GM10266 (cell line): ENCODE data around the gene BICC1.

ENCODE experiments used
- DNase-seq: peaks from one replicate; pipeline ENCODE4 v3.0.0; 2012; ENCODE audit errors: extremely low spot score
- TF ChIP-seq, protein P1 (sequence below): IDR thresholded peaks from 2 replicates; pipeline ENCODE4 v1.5.1; 2012; ENCODE audit warnings: mild to moderate bottlenecking, low read depth; ENCODE audit not compliant: control insufficient read depth, insufficient read depth; ENCODE audit errors: missing control alignments

The BICC1 gene

DNA sequence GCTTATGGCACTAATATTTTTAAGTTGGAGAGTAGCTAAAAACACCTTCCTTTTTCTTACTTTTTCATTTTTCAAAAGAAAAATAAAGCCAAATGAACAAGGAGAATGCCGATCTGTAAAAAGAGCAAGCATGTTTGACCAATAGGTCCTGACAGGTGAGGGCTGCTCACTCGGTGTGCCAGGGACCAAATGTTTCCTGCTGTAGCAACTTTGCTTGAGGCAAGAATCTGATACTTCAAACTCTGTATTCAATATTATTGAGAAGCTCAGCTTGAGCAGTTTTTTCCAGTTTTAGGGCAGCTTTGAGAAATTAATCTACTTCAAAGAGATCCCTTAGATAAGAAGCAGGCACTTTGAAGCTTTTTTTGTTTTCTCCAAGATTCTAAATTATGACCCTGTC, 298.1 kb downstream of the BICC1 start:
- TF ChIP-seq, protein P1, sequence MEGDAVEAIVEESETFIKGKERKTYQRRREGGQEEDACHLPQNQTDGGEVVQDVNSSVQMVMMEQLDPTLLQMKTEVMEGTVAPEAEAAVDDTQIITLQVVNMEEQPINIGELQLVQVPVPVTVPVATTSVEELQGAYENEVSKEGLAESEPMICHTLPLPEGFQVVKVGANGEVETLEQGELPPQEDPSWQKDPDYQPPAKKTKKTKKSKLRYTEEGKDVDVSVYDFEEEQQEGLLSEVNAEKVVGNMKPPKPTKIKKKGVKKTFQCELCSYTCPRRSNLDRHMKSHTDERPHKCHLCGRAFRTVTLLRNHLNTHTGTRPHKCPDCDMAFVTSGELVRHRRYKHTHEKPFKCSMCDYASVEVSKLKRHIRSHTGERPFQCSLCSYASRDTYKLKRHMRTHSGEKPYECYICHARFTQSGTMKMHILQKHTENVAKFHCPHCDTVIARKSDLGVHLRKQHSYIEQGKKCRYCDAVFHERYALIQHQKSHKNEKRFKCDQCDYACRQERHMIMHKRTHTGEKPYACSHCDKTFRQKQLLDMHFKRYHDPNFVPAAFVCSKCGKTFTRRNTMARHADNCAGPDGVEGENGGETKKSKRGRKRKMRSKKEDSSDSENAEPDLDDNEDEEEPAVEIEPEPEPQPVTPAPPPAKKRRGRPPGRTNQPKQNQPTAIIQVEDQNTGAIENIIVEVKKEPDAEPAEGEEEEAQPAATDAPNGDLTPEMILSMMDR = no peak
- no peak for DNase-seq

DNA sequence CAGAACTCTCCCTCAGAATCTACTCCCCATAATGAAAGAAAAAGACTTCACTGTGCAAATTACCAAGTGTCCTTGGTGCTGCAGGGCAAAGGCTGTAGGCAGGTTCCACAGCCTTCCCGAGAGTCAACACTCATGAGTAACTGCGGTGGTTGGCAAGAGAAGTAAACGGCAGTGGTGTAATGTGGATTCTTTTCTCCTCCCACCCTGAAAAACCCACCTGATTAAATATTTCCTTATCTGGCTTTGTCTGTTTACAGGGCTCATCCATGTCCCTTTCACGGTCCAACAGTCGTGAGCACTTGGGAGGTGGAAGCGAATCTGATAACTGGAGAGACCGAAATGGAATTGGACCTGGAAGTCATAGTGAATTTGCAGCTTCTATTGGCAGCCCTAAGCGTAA, 300.9 kb downstream of the BICC1 start:
- TF ChIP-seq, protein P1 = no peak
- DNase-seq = no peak

DNA sequence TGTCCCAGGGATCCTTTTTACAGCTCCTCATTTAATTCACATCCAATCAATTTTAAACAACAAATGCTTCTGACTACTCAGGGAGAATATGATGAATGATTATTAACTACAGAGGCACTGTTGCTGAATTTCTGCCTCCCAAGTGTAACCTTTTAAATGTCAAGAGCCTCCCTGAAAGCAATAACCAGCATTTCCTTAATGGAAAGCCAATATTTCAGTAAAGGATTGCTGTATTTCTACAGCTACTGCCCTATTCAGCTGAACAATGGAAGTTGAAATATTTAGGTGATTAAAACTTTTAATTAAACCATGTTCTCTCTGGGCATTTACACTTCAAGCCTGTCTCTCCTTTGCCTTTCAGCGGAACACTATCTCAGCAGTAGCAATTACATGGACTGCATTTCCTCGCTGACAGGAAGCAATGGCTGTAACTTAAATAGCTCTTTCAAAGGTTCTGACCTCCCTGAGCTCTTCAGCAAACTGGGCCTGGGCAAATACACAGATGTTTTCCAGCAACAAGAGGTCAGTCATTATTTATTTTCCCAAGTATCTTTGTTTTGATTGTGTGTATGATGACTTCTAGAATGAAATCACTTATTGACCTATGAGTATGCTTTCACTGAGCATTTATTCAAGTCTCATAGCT, 304.7 kb downstream of the BICC1 start:
- TF ChIP-seq, protein P1 = no peak
- DNase-seq = no peak

DNA sequence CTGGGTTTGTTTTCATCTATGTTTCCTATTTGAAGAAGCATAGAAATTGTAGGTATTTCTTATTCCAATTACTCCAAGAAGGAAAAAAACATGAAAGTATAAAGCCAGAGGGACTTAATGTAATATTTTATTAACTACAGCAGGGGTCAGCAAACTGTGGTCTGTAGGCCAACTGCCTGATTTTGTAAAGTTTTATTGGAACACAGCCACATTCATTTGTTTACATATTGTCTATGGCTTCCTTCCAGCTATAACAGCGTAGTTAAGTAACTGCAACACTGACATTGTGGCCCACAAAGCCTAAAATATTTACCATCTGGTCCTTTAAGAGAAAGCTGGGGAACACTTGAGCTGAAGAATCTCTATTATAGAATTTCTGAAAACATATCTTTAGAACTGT, 306.2 kb downstream of the BICC1 start:
- DNase-seq = no peak
- TF ChIP-seq, protein P1 = no peak

DNA sequence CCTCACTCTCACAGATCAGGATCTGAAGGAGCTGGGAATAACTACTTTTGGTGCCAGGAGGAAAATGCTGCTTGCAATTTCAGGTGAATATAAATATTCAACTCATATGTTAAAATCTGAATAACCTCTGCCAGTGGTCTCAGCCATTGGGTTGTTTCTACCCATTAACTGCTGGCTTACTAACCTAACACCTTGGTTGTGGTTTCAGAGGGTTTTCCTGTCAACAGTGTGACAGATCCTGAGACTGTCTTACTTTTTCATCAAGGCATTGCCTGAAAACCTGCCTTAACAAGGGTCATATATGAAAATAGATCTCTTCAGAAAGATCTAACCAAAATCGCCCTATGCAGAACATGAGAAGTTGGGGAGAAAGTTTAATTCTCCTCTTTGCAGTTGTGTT, 307.7 kb downstream of the BICC1 start:
- TF ChIP-seq, protein P1 = no peak
- no peak for DNase-seq

DNA sequence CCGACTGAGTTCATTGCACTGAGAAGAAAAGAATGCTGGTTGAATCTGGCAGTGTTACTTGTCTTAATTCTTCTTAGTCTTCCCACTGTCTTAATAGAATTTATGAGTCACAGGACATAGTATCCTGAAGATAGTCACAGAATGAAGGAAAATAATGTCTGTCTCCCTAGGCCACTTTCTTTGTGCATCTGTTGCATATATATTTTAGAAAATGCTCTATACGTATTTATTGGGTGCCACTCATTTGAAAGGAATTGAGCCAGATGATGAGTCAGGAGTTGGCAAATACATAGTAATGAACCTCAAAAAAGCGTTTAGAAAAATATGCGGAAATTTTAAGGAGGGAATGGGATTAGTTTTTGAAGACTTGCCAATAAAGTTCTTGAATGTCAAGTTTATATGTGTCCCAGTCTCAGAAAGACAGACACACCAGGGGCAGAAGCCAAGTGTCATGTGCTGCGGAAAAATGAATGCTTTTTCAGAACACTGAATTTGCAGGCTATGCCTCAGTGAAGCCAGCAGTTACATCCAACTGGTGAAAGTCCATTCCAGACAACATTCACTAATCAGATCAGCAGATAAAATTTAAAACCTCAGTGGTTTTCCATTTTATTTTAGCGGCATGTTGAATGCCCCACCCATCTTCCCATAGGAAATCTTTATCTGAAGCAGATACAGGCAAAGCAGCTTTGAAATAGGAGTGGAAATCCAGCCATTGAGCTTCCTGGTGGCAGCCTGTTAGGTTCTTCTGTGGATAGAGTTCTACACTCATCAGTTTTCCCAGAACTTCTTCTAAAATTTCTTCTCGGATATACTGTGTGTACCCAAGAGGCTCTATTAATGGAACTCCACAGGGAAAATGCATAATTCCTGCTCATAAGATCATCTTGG, 308.4 kb downstream of the BICC1 start:
- no peak for DNase-seq
- TF ChIP-seq, protein P1 = no peak

DNA sequence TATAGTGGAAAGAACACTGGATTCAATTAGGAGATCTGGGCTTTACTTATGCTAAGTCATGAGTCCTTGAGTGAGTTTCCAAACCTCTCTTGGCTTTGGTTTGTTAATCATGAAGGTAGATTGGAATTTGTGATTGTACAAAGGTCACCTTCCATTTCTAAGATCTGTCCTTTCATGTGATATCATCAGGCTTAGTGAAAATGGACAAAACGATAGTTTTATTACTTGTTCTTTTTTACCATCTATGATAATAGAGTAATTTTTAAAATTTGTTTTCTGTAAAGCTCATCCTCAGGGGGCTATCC, 309.0 kb downstream of the BICC1 start:
- no peak for DNase-seq
- TF ChIP-seq, protein P1 = no peak
